Activated CD4-positive, alpha-beta T cell treated with anti-CD3 and anti-CD28 coated beads, Interleukin-2, amount 10 ng/mL, durations not matched to agents 24 days and 14 days (primary cell): Measurements from ENCODE around the gene GPATCH2L. TPM values are rescaled to one million over a fixed set of nuclear protein-coding genes. Genes with fewer than 3 reads are reported as not detected.

Experiments used
- DNase-seq: peaks from one replicate; pipeline ENCODE4 v3.0.0; 2022
- H3K27ac Mint-ChIP-seq: one replicate; pipeline ENCODE4 v1.8.0; 2022; ENCODE audit warnings: mild to moderate bottlenecking, mixed read lengths
- H3K27me3 Mint-ChIP-seq: one replicate; pipeline ENCODE4 v1.8.0; 2022; ENCODE audit warnings: mixed read lengths
- H3K36me3 Mint-ChIP-seq: one replicate; pipeline ENCODE4 v1.8.0; 2022; ENCODE audit warnings: low read depth, mild to moderate bottlenecking, mixed read lengths
- H3K4me1 Mint-ChIP-seq: one replicate; pipeline ENCODE4 v1.8.0; 2021; ENCODE audit warnings: mixed read lengths
- H3K4me3 Mint-ChIP-seq: one replicate; pipeline ENCODE4 v1.8.0; 2022; ENCODE audit warnings: mild to moderate bottlenecking, moderate library complexity, mixed read lengths
- H3K9me3 Mint-ChIP-seq: one replicate; pipeline ENCODE4 v1.8.0; 2021; ENCODE audit warnings: mixed read lengths
- intact Hi-C: fragments of 100-400 bp; cut with micrococcal nuclease; formaldehyde crosslinking; loops from one replicate; pipeline ENCODE4 v1.15.1; 2023
- total RNA-seq: library from RNA; stranded (reverse); gene quantifications from 2 replicates; pipeline ENCODE4 v1.2.3, GENCODE V29; 2022

GPATCH2L gene
- total RNA-seq, 1 donor from 2014 or later = 61.6 TPM

- intact Hi-C loops = no loop called here
- Mint-ChIP-seq H3K4me1 (peaks cover 2% of the 10 kb centered on the region), H3K27ac (no peak overlapping the region), H3K9me3 (no peaks in the 10 kb centered on the region), H3K27me3 (no peaks in the 10 kb centered on the region), H3K36me3 (peaks cover 60% of the 10 kb centered on the region), H3K4me3 (no peak overlapping the region)
- no peak for DNase-seq
Measured at GRCh38 chr14:76196980-76197695, 45.4 kb downstream of the GPATCH2L start.

- Mint-ChIP-seq H3K27me3 (no peaks in the 10 kb centered on the region), H3K27ac (no peak overlapping the region), H3K4me1 (peaks cover 9% of the 10 kb centered on the region), H3K4me3 (no peak overlapping the region), H3K9me3 (peaks cover 2% of the 10 kb centered on the region), H3K36me3 (peaks cover 55% of the 10 kb centered on the region)
- intact Hi-C loops = no loop called here
- no peak for DNase-seq
Measured at GRCh38 chr14:76201162-76201561, 49.4 kb downstream of the GPATCH2L start.

- Mint-ChIP-seq H3K27ac (peak overlapping the region; percentile 56), H3K4me3 (no peak overlapping the region), H3K36me3 (peaks cover 43% of the 10 kb centered on the region), H3K27me3 (no peaks in the 10 kb centered on the region), H3K9me3 (peaks cover 5% of the 10 kb centered on the region), H3K4me1 (peaks cover 9% of the 10 kb centered on the region)
- no peak for DNase-seq
- intact Hi-C loops = no loop called here
Measured at GRCh38 chr14:76203086-76204001, 51.6 kb downstream of the GPATCH2L start.

- intact Hi-C loops = no loop called here
- no peak overlapping the region for H3K27ac Mint-ChIP-seq
- H3K9me3 Mint-ChIP-seq = peaks cover 5% of the 10 kb centered on the region
- peaks cover 38% of the 10 kb centered on the region for H3K36me3 Mint-ChIP-seq
- peaks cover 11% of the 10 kb centered on the region for H3K4me1 Mint-ChIP-seq
- DNase-seq = no peak
- H3K27me3 Mint-ChIP-seq = no peaks in the 10 kb centered on the region
- H3K4me3 Mint-ChIP-seq = no peak overlapping the region
Measured at GRCh38 chr14:76204461-76205230, 52.9 kb downstream of the GPATCH2L start.

GRCh38 chr14:76205708-76206107 is 54.0 kb downstream of the GPATCH2L start:
- H3K4me1 Mint-ChIP-seq = peaks cover 10% of the 10 kb centered on the region
- no peak overlapping the region for H3K27ac Mint-ChIP-seq
- DNase-seq = no peak
- H3K27me3 Mint-ChIP-seq = no peaks in the 10 kb centered on the region
- no peak overlapping the region for H3K4me3 Mint-ChIP-seq
- intact Hi-C loops = no loop called here
- H3K9me3 Mint-ChIP-seq = peaks cover 5% of the 10 kb centered on the region
- peaks cover 33% of the 10 kb centered on the region for H3K36me3 Mint-ChIP-seq

- Mint-ChIP-seq H3K36me3 (peaks cover 17% of the 10 kb centered on the region), H3K4me3 (no peak overlapping the region), H3K4me1 (peaks cover 9% of the 10 kb centered on the region), H3K9me3 (peaks cover 8% of the 10 kb centered on the region), H3K27ac (no peak overlapping the region), H3K27me3 (no peaks in the 10 kb centered on the region)
- DNase-seq = no peak
- intact Hi-C loops = no loop called here
Measured at GRCh38 chr14:76208340-76208739, 56.6 kb downstream of the GPATCH2L start.

GRCh38 chr14:76212242-76212641 is 60.5 kb downstream of the GPATCH2L start:
- Mint-ChIP-seq H3K36me3 (peaks cover 6% of the 10 kb centered on the region), H3K9me3 (peaks cover 3% of the 10 kb centered on the region), H3K4me1 (peaks cover 6% of the 10 kb centered on the region), H3K4me3 (no peak overlapping the region), H3K27ac (no peak overlapping the region), H3K27me3 (no peaks in the 10 kb centered on the region)
- intact Hi-C loops = no loop called here
- DNase-seq = no peak

- H3K27ac Mint-ChIP-seq = no peak overlapping the region
- no peaks in the 10 kb centered on the region for H3K27me3 Mint-ChIP-seq
- no peak for DNase-seq
- H3K4me1 Mint-ChIP-seq = peaks cover under 1% of the 10 kb centered on the region
- H3K9me3 Mint-ChIP-seq = peaks cover under 1% of the 10 kb centered on the region
- no peaks in the 10 kb centered on the region for H3K36me3 Mint-ChIP-seq
- intact Hi-C loops = no loop called here
- no peak overlapping the region for H3K4me3 Mint-ChIP-seq
Measured at GRCh38 chr14:76217179-76217578, 65.5 kb downstream of the GPATCH2L start.

- intact Hi-C loops = no loop called here
- Mint-ChIP-seq H3K36me3 (no peaks in the 10 kb centered on the region), H3K9me3 (no peaks in the 10 kb centered on the region), H3K4me3 (no peak overlapping the region), H3K4me1 (no peaks in the 10 kb centered on the region), H3K27ac (no peak overlapping the region), H3K27me3 (no peaks in the 10 kb centered on the region)
- no peak for DNase-seq
Measured at GRCh38 chr14:76218662-76219061, 66.9 kb downstream of the GPATCH2L start.

GRCh38 chr14:76219873-76220272 is 68.2 kb downstream of the GPATCH2L start:
- Mint-ChIP-seq H3K9me3 (no peaks in the 10 kb centered on the region), H3K36me3 (no peaks in the 10 kb centered on the region), H3K27me3 (no peaks in the 10 kb centered on the region), H3K4me3 (no peak overlapping the region), H3K4me1 (no peaks in the 10 kb centered on the region), H3K27ac (no peak overlapping the region)
- intact Hi-C loops = no loop called here
- no peak for DNase-seq

- H3K27ac Mint-ChIP-seq = no peak overlapping the region
- no peaks in the 10 kb centered on the region for H3K4me1 Mint-ChIP-seq
- H3K9me3 Mint-ChIP-seq = no peaks in the 10 kb centered on the region
- H3K4me3 Mint-ChIP-seq = no peak overlapping the region
- intact Hi-C loops = no loop called here
- no peak for DNase-seq
- no peaks in the 10 kb centered on the region for H3K36me3 Mint-ChIP-seq
- no peaks in the 10 kb centered on the region for H3K27me3 Mint-ChIP-seq
Measured at GRCh38 chr14:76227450-76228050, 75.8 kb downstream of the GPATCH2L start.

- Mint-ChIP-seq H3K27ac (no peak overlapping the region), H3K9me3 (no peaks in the 10 kb centered on the region), H3K4me1 (no peaks in the 10 kb centered on the region), H3K27me3 (no peaks in the 10 kb centered on the region), H3K36me3 (no peaks in the 10 kb centered on the region), H3K4me3 (no peak overlapping the region)
- DNase-seq = no peak
- intact Hi-C loops = no loop called here
Measured at GRCh38 chr14:76228138-76228537, 76.4 kb downstream of the GPATCH2L start.

GRCh38 chr14:76232800-76233199 is 81.1 kb downstream of the GPATCH2L start:
- Mint-ChIP-seq H3K27me3 (no peaks in the 10 kb centered on the region), H3K27ac (no peak overlapping the region), H3K36me3 (no peaks in the 10 kb centered on the region), H3K9me3 (no peaks in the 10 kb centered on the region), H3K4me3 (no peak overlapping the region), H3K4me1 (no peaks in the 10 kb centered on the region)
- intact Hi-C loops = no loop called here
- DNase-seq = no peak
